Transverse colon (tissue), 4 donors: ENCODE results near the gene FOXP1. TPM values are rescaled to one million over a fixed set of nuclear protein-coding genes. Genes with fewer than 3 reads are reported as not detected.

Source experiments
- DNase-seq: peaks from one replicate; pipeline ENCODE4 v3.0.0-alpha.2; 2019
- H3K27ac ChIP-seq, 4 donors: fragments of 200-600 bp; sonication (generic); 2 replicates each; pipeline ENCODE4 v1.5.1; 2016 to 2018; ENCODE audit warnings: inconsistent platforms in 4 of 4
- H3K27me3 ChIP-seq: fragments of 200-600 bp; sonication (generic); 2 replicates; pipeline ENCODE4 v1.5.1; 2017; ENCODE audit warnings: inconsistent platforms
- H3K36me3 ChIP-seq, 4 donors: fragments of 200-600 bp; sonication (generic); 2 replicates each; pipeline ENCODE4 v1.5.1; 2017 to 2019; ENCODE audit warnings: inconsistent platforms in 4 of 4
- H3K4me1 ChIP-seq, 4 donors: fragments of 200-600 bp; sonication (generic); 2 replicates each; pipeline ENCODE4 v1.5.1; 2017 to 2020; ENCODE audit warnings: inconsistent platforms in 4 of 4
- H3K4me3 ChIP-seq, 4 donors: fragments of 200-600 bp; sonication (generic); 1 replicate in 1 of 4; 2 replicates in 3 of 4; pipeline versions ENCODE4 v1.5.1 to v1.6.1; 2017 to 2019; ENCODE audit warnings: inconsistent platforms in 4 of 4
- H3K9me3 ChIP-seq, 2 donors: fragments of 200-600 bp; sonication (generic); 2 replicates each; pipeline ENCODE4 v1.5.1; 2017 to 2019; ENCODE audit warnings: inconsistent platforms in 2 of 2
- EP300 ChIP-seq: sonication (generic); formaldehyde crosslinking; IDR thresholded peaks from one replicate; pipeline ENCODE4 v1.6.1; 2017; ENCODE audit warnings: antibody characterized with exemption, low read depth
- POLR2A ChIP-seq: fragments of 450-650 bp; IDR thresholded peaks from one replicate; pipeline ENCODE4 v1.6.1; 2016; ENCODE audit warnings: antibody characterized with exemption, mild to moderate bottlenecking, moderate library complexity
- POLR2AphosphoS5 ChIP-seq, 3 donors: sonication (generic); formaldehyde crosslinking; IDR thresholded peaks; one replicate each; pipeline ENCODE4 v1.6.1; 2016; ENCODE audit warnings: antibody characterized with exemption in 3 of 3
- WGBS, 2 donors: methylation state at CpG; one replicate each; pipeline ENCODE4 v1.1.5; 2018; ENCODE audit warnings: low coverage in 1 of 2; 5-methylcytosine and 5-hydroxymethylcytosine counted together
- in situ Hi-C, 4 donors: fragments of 200-750 bp; cut with MboI; loops; one replicate each; pipeline versions ENCODE4 v1.15.0 to v1.15.1; 2017; ENCODE audit warnings: low sequenced_read_pairs in 3 of 4, low pct_ligation_motif_present in 1 of 4, low pct_unique_long_range_greater_than_20kb in 1 of 4
- intact Hi-C: fragments of 100-400 bp; cut with DNase I; formaldehyde crosslinking; loops from one replicate; pipeline ENCODE4 v1.15.1; 2023; ENCODE audit warnings: low total_unique reads
- total RNA-seq, 4 donors: library from RNA; depleted of rRNA; stranded (reverse); fragments of >200 nt; gene quantifications; one replicate each; pipeline ENCODE4 v1.1.0, GENCODE V29; 2016
- TF ChIP-seq, protein P1 (sequence below), 5 experiments: fragments of 200-600 bp in 3 of 5; fragments of 450-650 bp in 2 of 5; sonication (generic) in 3 of 5; IDR thresholded peaks; 1 replicate in 2 of 5; 2 replicates in 3 of 5; pipeline ENCODE4 v1.5.1; 2016 to 2017; ENCODE audit warnings: antibody characterized with exemption in 5 of 5, inconsistent platforms in 3 of 5, mild to moderate bottlenecking in 2 of 5, moderate library complexity in 1 of 5

FOXP1 gene
- total RNA-seq, 4 donors from 2014 or later = 102 to 260 (median 150) TPM

DNA sequence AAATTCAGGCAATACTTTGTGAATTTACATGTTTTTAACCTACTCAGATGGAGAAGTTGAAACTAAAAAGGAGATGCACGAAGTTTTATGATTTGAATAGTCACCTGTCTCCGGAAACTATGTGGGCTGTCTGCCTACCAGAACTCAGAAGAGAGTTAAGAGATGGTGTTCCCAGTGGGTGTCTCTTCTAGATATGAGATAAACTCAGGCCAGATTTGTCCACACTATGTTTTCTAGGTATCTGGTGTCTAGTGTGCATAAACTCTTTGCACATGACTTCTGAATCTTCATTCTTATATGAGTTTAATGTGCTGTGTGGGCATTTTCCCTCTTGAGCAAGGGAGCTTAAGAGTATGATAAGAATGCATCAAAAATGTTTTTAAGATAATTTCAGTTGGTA lies 222.8 kb downstream of the FOXP1 start:
- Histone ChIP-seq H3K36me3 (no peaks in the 10 kb centered on the region), H3K27ac (no peak overlapping the region), H3K4me1 (no peaks in the 10 kb centered on the region), H3K27me3 (no peaks in the 10 kb centered on the region), H3K4me3 (no peak overlapping the region), H3K9me3 (no peaks in the 10 kb centered on the region)
- 61 to 81% methylated on average over 2 of the region's 2 CpGs for WGBS, 2 donors
- intact Hi-C loops = no loop called here
- in situ Hi-C loops = no loop called here
- no peak for DNase-seq
- TF ChIP-seq, protein P1, sequence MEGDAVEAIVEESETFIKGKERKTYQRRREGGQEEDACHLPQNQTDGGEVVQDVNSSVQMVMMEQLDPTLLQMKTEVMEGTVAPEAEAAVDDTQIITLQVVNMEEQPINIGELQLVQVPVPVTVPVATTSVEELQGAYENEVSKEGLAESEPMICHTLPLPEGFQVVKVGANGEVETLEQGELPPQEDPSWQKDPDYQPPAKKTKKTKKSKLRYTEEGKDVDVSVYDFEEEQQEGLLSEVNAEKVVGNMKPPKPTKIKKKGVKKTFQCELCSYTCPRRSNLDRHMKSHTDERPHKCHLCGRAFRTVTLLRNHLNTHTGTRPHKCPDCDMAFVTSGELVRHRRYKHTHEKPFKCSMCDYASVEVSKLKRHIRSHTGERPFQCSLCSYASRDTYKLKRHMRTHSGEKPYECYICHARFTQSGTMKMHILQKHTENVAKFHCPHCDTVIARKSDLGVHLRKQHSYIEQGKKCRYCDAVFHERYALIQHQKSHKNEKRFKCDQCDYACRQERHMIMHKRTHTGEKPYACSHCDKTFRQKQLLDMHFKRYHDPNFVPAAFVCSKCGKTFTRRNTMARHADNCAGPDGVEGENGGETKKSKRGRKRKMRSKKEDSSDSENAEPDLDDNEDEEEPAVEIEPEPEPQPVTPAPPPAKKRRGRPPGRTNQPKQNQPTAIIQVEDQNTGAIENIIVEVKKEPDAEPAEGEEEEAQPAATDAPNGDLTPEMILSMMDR (IDR thresholded peaks at IDR 0.05) = no peak
- TF ChIP-seq POLR2A (no peak), EP300 (no peak), POLR2AphosphoS5 (IDR thresholded peaks at IDR 0.05) (no peak)

DNA sequence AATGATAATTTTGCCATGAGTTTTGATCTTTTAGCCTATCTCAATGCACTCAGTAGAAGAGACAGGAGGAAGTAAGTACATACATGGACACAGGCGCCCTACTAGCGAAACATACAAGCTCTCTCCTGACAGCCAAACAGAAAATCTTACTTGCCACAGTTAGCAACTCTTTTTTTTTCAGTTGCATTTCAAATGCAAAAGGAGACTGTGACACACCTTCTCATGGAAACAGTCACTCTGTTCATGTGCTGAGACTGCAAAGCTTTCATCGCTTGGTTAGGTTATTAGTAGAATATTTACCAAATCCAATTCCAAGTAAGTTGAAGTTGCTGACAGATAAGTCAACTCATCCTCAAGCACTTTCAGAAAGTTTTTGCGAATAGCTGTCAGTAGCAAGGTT lies 223.3 kb downstream of the FOXP1 start:
- in situ Hi-C loops (no loop called here), intact Hi-C loops (no loop called here)
- H3K36me3 ChIP-seq = no peaks in the 10 kb centered on the region
- no peaks in the 10 kb centered on the region for H3K27me3 ChIP-seq
- 86 to 90% methylated on average over 4 of the region's 4 CpGs for WGBS, 2 donors
- DNase-seq = no peak
- H3K27ac ChIP-seq = no peak overlapping the region
- H3K9me3 ChIP-seq = no peaks in the 10 kb centered on the region
- H3K4me1 ChIP-seq = no peaks in the 10 kb centered on the region
- no peak overlapping the region for H3K4me3 ChIP-seq
- TF ChIP-seq POLR2A = no peak

DNA sequence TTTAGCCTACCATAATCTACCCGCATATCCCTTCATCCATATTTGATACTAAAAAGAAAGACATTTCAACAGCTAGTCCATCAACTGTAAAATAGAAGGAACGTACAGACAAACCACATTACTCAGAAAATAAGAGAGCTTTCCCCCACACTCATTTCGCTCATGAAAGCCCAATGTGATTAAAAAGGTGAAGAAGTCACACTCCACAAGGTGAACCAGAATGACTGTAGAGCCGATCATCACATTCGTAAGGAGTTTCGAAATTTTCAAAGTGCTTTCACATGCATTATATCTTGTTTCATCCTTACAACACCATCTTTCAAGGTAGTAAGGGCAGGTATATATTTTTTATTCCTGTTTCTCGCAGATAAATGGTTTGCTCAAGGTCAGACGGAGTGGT lies 225.3 kb downstream of the FOXP1 start:
- no peaks in the 10 kb centered on the region for H3K36me3 ChIP-seq
- no peaks in the 10 kb centered on the region for H3K4me1 ChIP-seq
- intact Hi-C loops (no loop called here), in situ Hi-C loops (no loop called here)
- no peak overlapping the region for H3K4me3 ChIP-seq
- DNase-seq = no peak
- no peaks in the 10 kb centered on the region for H3K27me3 ChIP-seq
- no peaks in the 10 kb centered on the region for H3K9me3 ChIP-seq
- H3K27ac ChIP-seq = no peak overlapping the region
- TF ChIP-seq, protein P1 (IDR thresholded peaks at IDR 0.05) = no peak
- no peak for TF ChIP-seq POLR2AphosphoS5 (IDR thresholded peaks at IDR 0.05)
- TF ChIP-seq EP300 = no peak
- no peak for TF ChIP-seq POLR2A
- 87 to 90% methylated on average over 8 of the region's 8 CpGs for WGBS, 2 donors

DNA sequence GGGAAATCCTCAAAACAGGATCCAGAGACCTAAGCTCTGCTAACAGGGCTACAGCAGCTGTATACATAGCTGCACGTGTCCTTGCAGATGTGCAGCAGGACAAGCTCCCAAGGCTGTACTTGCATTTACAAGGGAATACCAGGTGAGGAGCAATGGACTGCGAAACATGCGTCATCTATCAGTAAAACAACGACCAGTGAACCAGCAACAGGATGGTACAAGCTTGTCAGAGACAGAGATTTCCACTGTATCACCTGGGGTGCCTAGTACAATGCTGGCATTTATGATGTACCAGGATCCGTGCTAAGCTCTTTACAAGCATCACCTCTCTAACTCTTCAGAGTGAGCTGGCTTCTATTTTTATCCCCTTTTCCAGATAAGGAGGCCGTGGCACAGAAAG lies 227.3 kb downstream of the FOXP1 start:
- H3K4me3 ChIP-seq = no peak overlapping the region
- WGBS, 2 donors = 67 to 77% methylated on average over 5 to 6 of the region's 6 CpGs
- H3K27ac ChIP-seq = no peak overlapping the region
- intact Hi-C loops = no loop called here
- TF ChIP-seq EP300 = no peak
- no peak for TF ChIP-seq POLR2A
- TF ChIP-seq POLR2AphosphoS5 (IDR thresholded peaks at IDR 0.05) = no peak
- TF ChIP-seq, protein P1 (IDR thresholded peaks at IDR 0.05) = no peak
- H3K9me3 ChIP-seq = no peaks in the 10 kb centered on the region
- no peak for DNase-seq
- in situ Hi-C loops = no loop called here
- no peaks in the 10 kb centered on the region for H3K27me3 ChIP-seq
- H3K4me1 ChIP-seq = no peaks in the 10 kb centered on the region
- no peaks in the 10 kb centered on the region for H3K36me3 ChIP-seq

DNA sequence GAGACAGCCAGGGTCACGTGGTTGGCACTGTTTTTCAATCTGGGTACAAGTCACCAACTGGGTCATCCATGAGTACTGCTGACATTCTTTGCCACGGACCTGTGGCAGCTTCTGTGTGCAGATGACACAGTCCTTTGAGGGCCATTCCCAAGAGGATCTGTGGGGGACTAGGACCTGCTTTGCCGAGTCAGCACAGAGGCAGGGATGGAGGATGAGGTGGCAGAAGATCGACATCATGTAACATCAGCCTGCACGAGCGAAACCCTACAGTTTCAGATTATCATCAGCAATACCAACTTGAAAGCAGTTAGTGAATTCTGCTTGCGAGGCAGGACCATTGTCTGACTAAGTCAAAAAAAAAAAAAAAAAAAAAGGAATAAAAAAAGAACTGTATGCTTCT lies 227.7 kb downstream of the FOXP1 start:
- no peak for DNase-seq
- H3K4me3 ChIP-seq = no peak overlapping the region
- in situ Hi-C loops = no loop called here

More for the DNA sequence above, 227.7 kb downstream of the FOXP1 start:
- no peak overlapping the region for H3K27ac ChIP-seq
- TF ChIP-seq, protein P1 (IDR thresholded peaks at IDR 0.05) = no peak
- no peak for TF ChIP-seq EP300
- no peak for TF ChIP-seq POLR2AphosphoS5 (IDR thresholded peaks at IDR 0.05)
- no peak for TF ChIP-seq POLR2A
- no peaks in the 10 kb centered on the region for H3K27me3 ChIP-seq
- intact Hi-C loops = no loop called here
- H3K36me3 ChIP-seq = no peaks in the 10 kb centered on the region
- WGBS, 2 donors = 58 to 80% methylated on average over 1 to 7 of the region's 7 CpGs
- no peaks in the 10 kb centered on the region for H3K4me1 ChIP-seq
- H3K9me3 ChIP-seq = no peaks in the 10 kb centered on the region
